GM21360 (cell line): ENCODE measurements around the gene ROCK2.

ENCODE experiments used
- ATAC-seq: cut with Tn5 transposase; IDR thresholded peaks from one replicate; pipeline ENCODE4 v1.9.1; 2021; ENCODE audit warnings: mild to moderate bottlenecking, moderate library complexity; ENCODE audit not compliant: unreplicated experiment

ROCK2 gene

GRCh38 chr2:11158916-11159573 lies 185.4 kb downstream of the ROCK2 start:
- no peak for ATAC-seq

GRCh38 chr2:11157731-11158130 lies 186.7 kb downstream of the ROCK2 start:
- ATAC-seq: no peak

GRCh38 chr2:11157296-11157695 lies 187.1 kb downstream of the ROCK2 start:
- no peak for ATAC-seq

GRCh38 chr2:11156396-11157075 lies 187.9 kb downstream of the ROCK2 start:
- no peak for ATAC-seq

GRCh38 chr2:11155381-11156035 lies 188.9 kb downstream of the ROCK2 start, which contains the start of gene SLC66A3:
TSS of gene SLC66A3 (plus strand) at chr2:11155467. CDS start at chr2:11155547, 80 bp downstream.
- ATAC-seq: peak; percentile 73

GRCh38 chr2:11154923-11155380 lies 189.5 kb downstream of the ROCK2 start:
- peak; percentile 74 for ATAC-seq

- ATAC-seq: peak; percentile 9
These were observed 190.2 kb downstream of the ROCK2 start for GRCh38 chr2:11154016-11154922.

GRCh38 chr2:11152591-11152990 lies 191.8 kb downstream of the ROCK2 start:
- no peak for ATAC-seq

- no peak for ATAC-seq
These were observed 197.2 kb downstream of the ROCK2 start for GRCh38 chr2:11147263-11147662.

GRCh38 chr2:11146076-11146475 lies 198.4 kb downstream of the ROCK2 start:
- no peak for ATAC-seq

GRCh38 chr2:11145350-11145749 lies 199.1 kb downstream of the ROCK2 start:
- no peak for ATAC-seq

GRCh38 chr2:11144738-11145079 lies 199.7 kb downstream of the ROCK2 start:
- ATAC-seq: no peak

GRCh38 chr2:11144077-11144737 lies 200.2 kb downstream of the ROCK2 start:
- ATAC-seq: no peak

GRCh38 chr2:11142987-11143386 lies 201.4 kb downstream of the ROCK2 start:
- ATAC-seq: no peak

GRCh38 chr2:11142330-11142729 lies 202.1 kb downstream of the ROCK2 start:
- no peak for ATAC-seq

- no peak for ATAC-seq
These were observed 203.1 kb downstream of the ROCK2 start for GRCh38 chr2:11141319-11141718.

- no peak for ATAC-seq
These were observed 203.9 kb downstream of the ROCK2 start for GRCh38 chr2:11140492-11140891.

- ATAC-seq: no peak
These were observed 210.1 kb downstream of the ROCK2 start for GRCh38 chr2:11134349-11134748.

GRCh38 chr2:11133936-11134320 lies 210.5 kb downstream of the ROCK2 start:
- ATAC-seq: no peak

- ATAC-seq: no peak
These were observed 211.0 kb downstream of the ROCK2 start for GRCh38 chr2:11133238-11133935.
